Activated CD4-positive, CD25-positive, alpha-beta regulatory T cell treated with anti-CD3 and anti-CD28 coated beads, Interleukin-2, amount 50 U/mL, for 16 hours (primary cell): ENCODE measurements around the gene TNS3.

Experiments
- DNase-seq: peaks from one replicate; pipeline ENCODE4 v3.0.0-alpha.2; 2020; ENCODE audit warnings: low read depth, low spot score

The TNS3 gene

DNA sequence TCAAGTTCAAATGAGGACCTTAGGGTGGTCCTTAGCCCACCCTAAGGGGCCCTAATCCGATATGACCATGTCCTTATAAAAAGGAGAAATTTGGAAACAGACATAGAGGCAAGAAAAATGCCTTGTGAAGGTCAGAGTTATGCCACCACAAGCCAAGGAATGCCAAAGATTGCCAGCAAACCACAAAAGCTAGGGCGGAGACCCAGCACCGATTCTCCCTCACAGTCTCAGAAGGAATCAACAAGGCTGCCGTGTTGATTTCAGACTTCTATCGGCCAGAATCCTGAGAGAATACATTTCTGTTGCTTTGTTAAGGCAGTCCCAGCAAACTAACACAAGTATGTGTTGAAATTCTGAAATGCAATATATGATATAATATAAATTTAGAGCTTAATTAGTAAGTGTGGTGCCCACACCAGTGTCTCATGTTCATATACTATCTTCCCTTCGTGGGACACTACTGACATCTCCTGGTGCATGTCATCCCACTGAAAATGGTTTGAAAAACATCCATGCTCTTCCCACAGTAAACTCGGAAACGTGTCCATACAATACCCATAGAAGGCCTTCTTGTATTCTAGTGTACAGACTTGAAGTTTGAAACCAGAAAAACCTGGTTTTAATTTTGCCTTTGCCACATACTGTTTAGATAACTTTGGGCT is 349.0 kb downstream of the TNS3 start:
- no peak for DNase-seq

DNA sequence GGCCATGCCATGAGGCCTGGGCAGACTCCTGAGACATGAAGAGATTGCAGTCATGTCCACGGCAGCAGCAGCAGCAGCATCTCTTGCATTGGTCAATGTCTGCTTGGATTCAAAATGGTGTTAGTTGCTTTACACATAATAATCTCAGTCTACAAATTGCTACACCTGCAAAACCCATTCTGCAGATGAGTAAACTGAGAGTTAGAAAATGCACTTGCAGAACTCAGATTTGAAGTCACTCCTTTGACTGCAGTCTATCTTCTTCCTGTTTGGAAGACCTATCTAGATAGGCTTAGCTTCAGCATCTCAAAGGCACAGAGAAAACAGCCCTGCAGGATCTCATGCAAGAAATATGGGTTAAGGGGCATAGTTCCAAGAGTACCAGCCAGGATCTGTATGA is 350.3 kb downstream of the TNS3 start:
- no peak for DNase-seq

DNA sequence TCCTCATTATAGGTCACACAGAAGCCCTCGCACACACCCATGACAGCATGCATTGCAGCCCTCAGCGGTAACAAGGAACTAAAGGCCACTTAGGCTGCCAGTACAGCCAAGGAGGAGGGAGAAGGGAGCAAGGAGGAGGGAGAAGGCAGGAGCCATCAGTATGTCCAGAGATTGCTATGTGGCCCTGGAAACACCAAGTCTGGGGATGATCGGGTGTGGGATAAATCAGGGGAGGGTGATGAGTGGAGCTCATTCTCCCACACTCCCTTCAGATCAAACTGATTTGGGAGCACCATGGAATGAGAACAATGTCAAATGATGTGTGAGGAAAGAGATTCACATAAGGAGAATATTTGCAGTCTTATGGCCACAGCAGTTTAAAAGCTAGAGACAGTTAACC is 350.9 kb downstream of the TNS3 start:
- no peak for DNase-seq

DNA sequence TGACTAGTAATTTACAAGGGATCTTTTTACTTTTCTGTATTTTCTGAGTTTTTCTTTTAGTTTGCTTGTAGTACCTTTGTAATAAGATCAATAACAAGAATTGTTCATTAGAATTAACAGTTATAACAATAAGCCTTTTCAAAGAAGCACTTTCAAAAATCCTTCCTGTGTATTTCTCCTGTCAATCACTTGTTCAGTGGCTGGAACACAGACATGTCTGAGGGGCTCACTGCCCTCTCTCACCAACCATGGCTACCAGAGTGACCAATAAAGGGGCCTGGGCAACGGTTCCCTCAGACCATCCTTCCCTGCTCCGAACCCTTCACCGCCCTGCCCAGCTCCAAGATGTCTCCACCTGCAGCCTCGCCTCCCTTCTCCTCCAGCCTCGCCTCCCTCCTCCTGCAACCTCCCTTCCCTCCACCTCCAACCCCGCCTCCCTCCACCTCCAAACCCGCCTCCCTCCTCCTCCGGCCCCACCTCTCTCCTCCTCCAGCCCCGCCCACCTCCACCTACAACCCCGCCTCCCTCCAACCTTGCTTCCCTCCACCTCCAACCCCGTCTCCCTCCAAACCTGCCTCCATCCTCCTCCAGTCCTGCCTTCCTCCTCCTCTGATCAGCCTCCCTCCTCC is 353.4 kb downstream of the TNS3 start:
- DNase-seq, result no peak

DNA sequence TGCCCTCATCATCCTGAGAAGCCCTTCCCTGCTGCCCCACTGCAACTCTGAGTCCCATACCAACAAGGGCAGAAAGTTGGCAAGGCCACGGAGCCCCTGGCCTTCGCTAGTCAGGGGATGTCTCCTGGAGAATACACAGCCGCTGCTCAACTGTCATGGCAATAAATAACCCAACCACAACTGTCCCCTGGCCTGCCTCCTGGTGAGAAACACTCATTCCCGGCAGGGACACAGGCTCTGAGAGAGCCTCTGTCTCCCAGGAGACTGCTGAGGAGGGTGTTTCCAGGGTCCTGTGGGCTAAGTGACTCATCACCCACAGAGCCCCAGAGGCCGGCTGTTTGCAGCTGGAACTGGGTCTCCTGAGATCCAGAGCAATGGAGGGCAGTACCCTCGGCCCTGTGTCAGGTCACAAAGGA is 354.1 kb downstream of the TNS3 start:
- DNase-seq, result no peak

DNA sequence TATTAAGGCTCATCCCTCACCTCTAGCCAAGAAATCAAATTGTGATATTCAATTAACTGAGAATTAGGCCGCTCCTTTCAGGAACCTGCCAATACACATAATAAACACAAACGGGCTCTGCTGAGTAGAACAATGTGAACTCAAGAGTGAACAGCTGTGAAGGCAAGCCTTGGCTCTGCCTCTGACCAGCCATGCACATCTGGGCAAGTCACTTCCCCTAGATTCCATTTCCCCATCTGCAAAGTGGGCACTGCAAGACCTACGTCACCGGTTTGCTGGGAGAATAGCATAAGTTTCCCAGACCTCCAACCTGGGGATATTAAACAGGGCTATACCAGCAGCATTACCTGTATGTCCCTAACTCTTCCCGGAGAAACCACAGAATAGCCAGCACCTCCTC is 355.2 kb downstream of the TNS3 start:
- DNase-seq, result no peak

DNA sequence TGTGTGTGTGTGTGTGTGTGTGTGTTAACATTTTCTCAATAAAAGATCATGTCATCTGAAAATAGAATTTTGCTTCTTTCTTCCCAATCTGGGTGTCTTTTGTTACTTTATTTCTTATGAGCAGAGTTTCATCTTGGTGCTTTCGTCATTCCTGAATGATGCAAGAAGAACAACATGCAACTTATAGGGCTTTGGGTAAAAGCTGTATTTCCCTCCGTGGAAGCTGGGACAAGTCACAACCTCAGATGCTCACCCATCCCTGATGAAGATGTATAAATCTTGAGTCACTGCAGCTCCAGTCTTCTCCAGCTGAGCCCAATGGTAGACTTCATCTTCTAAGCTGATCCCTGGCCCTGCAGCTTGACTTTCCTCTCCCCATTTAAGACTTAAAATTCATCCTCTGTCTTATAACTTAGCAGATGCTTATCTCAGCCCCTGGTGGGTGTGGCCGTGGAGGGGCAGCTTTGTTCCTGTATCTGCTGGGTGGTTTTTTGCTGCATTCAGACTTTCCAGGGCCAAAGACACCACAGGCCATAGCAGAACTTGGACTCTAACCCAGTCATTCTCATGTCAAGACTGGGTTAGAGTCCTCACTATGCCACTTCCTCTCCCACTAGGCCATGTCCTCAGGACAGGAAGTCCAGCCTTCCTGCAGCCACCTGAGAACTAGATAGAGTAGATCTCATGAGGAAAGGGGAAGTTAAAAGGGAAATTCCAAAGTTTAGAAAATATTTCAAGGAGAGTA is 356.4 kb downstream of the TNS3 start:
- DNase-seq, result no peak
